Erythroblast (primary cell): ENCODE results near the gene ACSL4.

Experiments
- GATA1 ChIP-seq: IDR thresholded peaks from 2 replicates; pipeline ENCODE4 v1.6.1; 2011; ENCODE audit warnings: low read depth, mild to moderate bottlenecking, control low read depth, low read length, moderate library complexity
- POLR2A ChIP-seq: IDR thresholded peaks from 2 replicates; pipeline ENCODE4 v1.6.1; 2011; ENCODE audit warnings: mild to moderate bottlenecking, low read length

- peak; percentile 96 for TF ChIP-seq POLR2A
- TF ChIP-seq GATA1: no peak
Measured at GRCh38 chrX:109732807-109733612, at the start of gene ACSL4.
